ENCODE measurements around the gene SIGMAR1. TPM values are rescaled to one million over a fixed set of nuclear protein-coding genes. Genes with fewer than 3 reads are reported as not detected.

The SIGMAR1 gene
- polyA plus RNA-seq, 10 donors = 35.5 to 60.7 (median 47.0) TPM

DNA sequence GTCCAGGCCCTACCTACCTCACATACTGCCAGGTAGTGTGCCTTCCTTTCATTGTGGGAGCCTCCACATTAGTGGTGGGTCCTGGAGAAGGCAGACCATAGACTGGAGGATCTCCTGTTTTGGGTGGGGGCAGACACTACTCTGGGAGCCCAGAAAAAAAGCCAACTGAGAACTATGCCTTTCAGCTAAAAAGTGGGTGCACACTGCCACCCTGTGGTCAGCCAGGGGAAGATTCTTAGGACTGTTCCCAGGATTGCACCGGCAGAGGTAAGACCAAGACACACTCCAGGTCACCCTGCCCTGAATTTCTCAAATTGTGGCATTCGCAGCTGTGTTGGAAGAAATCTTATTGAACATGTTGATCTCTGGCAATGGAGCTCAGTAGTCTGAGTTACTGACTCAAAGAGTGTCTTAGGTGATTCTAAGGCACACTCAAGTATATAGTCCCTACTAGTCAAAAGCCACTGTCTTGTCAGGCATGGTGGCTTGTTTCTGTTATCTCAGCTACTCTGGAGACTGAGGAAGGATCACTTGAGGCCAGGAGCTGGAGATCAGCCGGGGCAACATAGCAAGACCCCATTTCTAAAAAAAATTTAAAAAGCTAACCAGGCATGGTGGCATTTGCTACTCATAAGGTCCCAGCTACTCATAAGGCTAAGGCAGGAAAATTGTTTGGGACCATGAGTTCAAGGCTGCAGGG, 3.6 kb downstream of the SIGMAR1 start:
- DNase-seq = peak in 2 of 3 donors; percentile 67 to 78

DNA sequence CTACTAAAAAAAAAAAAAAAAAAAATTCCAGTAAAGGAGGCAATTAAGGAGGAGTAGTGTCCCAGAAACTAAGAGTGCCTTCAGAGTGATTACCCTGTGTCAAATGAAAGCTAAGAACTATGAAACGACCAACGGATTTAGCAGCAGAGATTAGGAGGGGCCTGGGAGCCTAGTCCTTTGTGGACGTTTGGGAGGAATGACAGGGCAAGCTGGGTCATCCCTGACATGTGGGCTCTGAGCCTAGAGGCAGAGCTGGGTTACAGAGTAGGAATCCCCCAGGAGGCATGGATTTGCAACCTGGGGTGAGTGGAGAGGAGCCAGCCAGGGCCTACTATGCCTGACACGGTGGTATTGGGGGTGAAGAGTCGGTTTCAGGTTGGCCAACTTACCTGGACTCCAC, 4.4 kb downstream of the SIGMAR1 start:
- DNase-seq = no peak

DNA sequence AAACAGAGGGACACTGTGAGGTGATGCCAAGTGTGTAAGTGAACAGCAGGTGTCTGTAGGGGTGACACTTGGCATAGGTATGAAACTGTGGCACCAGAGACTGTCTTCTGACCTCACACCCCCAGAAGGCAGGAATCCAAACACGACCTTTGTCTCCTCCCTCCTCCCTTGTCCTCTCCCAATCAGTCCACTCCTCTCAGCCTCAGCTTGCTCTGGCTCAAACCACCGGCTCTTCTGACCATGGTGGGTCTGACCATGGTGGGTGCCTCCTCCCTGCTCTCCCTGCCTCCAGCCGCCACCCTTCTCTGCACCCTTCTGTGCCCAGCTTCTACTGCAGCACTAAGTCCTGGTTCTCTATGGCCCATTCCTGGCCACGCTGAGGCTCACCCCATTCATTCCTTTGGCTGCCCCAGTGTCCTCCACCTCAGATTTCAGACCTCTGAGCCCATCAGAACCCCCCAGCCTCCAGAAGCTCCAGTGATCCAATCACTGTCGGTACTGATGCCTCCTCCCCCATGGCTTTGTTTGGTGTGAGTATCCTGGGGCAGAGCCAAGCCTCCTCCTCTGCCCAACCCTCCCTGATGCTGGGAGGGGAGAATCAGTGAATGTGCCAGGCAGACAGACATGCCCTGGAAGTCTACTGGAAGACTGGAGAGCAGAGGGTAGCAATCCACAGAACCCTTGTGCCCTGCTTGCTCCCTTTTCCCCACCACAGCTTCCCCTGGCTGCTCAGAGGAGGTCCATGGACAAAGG, 7.0 kb downstream of the SIGMAR1 start:
- DNase-seq = no peak

DNA sequence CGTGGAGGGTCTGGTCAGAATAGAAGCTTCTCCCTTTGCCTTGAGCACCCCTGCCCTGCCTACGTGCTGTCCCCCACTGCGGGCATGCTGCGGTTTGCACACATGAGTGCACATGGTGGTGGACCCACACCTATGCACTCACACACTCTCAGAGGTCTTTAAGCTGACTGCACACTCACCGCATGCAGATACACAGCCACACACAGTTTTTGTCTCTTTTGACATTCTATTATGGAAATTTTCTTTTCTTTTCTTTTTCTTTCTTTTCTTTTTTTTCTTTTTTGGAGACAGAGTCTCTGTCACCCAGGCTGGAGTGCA, 8.1 kb downstream of the SIGMAR1 start:
- no peak for DNase-seq

DNA sequence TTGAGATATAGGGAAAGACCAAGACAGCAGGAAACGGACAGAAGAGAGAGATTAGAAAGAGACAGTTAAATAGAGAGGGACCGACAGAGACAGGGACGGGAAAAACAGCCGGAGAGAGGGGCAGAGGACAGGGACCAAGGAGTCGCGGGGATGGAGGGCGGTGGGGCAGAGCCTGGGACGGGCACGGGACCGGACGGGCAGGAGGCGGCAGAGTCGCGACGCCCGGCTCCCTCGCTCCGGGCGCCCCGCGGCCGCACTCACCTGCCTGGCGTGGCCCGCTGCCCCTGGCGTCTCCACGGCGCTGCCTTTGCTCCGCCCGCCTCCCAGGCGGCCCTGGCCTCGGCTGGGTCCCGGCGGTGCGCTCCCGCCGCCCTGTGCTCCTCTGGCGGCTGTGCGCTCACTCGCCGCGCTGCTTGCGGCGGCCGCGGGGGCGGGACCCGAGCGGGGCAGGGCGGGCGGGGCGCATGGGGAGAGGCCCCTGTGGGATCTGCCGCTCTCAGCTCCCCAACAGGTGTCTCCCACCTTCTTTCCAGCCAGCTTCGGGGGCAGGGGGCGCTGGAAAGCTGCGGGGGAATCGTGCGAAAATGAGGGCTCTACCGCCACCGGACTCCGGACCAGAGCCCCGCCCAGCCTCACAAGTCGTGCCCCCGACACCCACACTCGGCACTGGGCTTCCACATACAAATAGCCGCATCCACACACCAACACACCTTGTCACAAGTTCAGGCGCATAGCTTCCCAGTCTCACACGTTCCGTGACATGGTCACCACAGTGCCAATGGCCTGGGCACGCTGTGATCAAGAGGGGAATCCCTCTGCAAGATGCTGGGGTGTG, 8.7 kb downstream of the SIGMAR1 start, which contains the start of gene ARID3C:
Gene ARID3C (minus strand): TSS at position 411 of the 835 bp plus-strand sequence. CDS start 1,052 bp downstream, outside the sequence.
- DNase-seq = no peak

DNA sequence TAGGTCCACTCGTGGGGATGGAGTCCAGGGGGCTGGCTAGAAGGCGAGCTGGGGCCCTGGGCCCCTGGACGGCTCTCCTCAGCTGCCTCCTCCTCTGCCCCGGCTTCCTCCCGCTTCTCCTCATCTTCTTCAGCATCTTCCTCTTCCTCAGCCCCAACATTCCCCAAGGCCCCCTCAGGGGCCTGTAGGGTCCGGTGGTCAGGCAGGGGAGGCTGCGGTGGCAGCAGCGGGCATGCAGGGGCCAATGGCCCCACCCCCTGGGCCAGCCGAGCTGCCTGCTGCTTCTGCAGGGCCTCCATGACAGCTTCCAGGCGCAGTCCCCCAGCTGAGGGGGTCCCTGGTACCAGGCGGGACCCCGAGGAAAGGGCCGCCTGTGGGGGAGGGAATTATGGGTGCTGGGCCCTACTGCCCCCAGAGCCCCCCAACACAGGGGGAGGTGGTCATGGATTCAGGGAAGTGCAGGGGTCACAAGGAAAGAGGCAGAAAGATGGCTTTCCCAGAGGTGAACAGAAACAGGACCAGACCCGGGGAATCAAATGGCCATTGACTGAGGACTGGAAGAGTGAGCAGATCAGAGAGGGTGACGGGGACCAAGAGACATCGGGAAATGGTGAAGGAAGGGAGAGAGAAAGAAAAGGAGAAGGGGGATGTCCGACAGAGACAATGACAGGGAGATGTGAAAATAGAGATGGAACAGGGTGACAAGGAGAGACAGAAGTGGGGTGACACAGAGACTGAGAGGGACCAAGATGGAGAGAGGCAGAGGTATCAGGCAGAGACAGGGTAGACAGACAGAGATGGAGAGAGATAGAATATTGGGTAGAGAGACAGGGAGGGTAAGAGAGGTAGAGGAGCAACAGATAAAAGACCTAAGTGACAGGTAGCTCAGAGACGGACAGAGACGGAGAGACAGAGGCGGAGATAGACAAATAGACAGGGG, 9.6 kb downstream of the SIGMAR1 start:
- no peak for DNase-seq

DNA sequence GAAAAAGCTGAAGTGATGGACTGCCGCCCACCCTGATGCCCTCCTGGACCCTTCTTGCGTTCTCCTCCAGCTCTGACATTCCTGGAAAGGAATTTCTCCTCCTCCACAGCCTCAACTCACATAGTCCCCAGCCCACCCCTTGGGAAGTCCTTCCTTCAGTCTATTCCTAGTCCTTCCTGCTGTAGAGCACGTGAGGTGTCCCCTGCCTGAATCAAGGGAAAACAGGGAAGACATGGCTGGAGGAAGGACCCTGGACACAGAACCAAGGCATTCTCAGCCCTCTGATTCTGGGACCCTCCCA, 12.5 kb downstream of the SIGMAR1 start:
- DNase-seq = no peak

DNA sequence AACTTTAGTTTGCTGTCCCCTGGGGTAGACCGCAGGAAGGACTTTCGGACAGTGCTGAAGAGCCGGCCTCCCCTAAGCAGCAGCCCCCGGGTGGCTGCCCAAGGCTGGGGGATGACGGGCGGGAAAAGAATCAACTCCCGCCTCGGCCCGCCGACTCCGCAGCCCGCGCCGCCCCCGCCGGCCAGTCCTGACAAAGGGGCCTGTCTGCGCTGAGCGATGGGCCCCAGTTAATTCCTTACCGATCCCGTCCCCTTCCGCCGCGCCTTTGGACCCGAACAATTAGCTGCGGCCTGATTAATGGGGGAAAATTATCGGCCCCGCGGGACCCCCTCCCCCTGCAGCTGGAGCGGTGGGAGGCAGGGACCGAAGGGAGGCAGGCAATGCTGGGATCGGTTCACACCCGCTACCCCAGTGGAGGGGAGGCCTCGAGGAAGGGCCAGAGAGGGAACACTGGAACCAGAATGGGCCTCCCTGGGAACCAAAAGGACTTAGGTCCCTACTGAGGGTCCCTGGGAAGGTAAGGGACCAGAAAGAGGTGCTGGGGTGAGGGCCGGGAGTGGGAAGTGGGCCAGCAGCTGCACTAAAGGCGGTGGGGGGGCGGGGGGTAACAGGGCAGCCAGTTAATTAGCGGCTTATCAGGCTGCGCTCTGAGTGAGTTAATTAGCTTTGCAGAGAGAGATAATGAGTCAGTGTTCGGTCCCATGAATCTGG, 13.0 kb downstream of the SIGMAR1 start:
- DNase-seq = no peak

DNA sequence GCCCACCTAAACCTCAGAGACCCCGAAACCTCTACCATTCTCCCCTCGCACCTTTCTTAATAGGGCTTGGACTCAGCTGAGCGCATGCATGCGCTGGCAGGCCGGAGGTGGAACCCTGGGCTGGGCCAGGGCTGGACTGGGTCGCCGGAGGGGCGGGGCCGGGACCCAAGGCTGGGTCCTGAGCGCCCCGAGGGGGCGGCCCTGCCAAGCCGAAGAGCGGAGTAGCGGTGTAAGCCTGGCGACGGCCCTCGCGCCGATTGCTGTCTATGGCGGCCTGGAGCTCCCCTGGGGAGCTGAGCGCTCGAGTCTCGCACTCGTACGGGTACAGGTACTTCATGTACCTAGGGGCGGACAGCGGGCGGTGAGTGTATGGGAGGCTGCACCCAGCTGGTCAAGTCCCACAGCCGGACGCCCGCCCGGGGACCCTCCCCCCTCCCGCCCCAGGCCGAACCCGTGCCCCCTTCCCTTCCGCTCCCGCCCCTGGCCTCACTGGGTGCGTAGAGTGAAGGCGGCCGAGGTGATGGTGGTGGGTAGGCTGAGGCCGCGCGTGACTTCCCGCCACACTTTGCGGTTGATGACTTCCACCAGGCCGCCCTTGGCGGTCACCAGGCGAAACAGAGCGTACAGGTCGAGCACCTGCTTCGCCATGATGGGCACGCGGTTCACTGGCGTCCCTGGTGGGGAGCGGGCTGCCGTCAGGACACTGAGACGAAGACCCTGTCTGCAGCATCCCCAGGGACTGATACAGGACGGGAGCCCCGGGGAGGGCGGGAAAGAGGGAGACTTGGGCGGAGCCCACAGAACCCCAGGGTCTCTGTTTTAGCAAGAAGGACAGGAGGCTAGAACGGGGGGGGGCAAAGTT, 14.0 kb downstream of the SIGMAR1 start:
- DNase-seq = no peak

DNA sequence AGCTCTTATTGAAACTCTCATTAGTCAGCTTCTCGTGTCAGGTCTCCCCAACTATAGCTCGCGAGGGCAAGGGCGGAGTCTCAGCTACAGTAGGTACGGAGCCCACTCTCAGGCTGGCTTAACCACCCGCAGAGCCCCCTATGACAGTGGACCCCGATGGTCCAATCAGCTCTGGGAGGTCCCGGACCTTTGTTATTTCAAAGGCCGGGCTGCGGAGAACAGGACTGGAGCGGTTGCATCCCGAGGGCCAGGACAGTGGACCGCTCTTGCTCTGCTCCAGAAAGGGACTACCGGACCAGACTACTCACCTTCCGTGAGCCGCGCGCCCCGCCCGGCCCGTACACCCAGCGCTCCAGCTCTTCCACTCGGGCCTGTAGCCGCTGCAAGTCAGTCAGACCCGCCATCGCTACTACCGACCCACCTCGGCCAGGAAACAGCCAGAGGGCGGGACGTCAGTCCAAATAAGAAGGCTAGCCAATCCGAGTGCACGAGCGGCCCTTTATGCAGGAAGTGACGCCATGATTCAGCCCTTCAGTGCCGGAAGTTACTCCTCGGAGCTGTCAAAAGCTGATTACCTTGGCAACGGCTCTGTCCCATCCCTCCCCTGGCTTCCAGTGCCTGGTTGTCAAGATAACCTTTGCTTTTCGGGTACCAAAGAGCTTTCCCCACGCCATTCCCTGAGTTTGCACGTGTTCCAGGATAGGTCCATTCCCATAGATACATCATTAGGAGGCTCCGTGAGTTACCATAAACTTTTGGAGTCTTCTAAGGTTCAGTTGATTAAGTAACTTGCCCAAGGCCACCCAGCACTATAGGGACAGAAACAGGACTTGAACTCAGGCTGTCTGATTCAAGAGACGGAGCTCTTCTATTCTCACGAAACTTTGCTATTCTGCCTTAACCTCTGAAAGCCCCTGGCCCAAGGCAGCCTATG, 17.3 kb downstream of the SIGMAR1 start, which contains the start of gene DCTN3:
Gene DCTN3 (minus strand): TSS at position 435 of the 934 bp plus-strand sequence. CDS start 31 bp downstream, at position 404.
- DNase-seq = peak; percentile 93 to 97 (median 94)

DNA sequence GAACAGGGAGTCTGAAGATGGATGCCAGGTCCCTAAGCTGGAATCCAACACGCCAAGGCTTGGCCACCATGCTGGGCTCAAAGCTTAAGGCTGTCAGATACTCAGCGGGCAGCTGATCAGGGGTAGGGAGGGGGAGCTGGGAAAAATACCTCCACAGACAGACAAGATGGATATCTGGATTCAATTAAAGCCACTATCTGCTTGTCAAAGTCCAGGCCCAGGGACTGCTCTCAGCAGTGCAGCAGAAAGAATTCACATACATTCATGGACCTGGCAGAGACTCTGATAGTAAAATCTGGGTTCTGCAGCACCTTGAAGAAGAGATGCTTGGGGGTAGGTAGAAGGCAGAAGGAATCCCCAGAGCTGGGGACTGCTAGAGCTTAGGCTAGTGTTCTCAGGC, 22.5 kb downstream of the SIGMAR1 start:
- DNase-seq = no peak

DNA sequence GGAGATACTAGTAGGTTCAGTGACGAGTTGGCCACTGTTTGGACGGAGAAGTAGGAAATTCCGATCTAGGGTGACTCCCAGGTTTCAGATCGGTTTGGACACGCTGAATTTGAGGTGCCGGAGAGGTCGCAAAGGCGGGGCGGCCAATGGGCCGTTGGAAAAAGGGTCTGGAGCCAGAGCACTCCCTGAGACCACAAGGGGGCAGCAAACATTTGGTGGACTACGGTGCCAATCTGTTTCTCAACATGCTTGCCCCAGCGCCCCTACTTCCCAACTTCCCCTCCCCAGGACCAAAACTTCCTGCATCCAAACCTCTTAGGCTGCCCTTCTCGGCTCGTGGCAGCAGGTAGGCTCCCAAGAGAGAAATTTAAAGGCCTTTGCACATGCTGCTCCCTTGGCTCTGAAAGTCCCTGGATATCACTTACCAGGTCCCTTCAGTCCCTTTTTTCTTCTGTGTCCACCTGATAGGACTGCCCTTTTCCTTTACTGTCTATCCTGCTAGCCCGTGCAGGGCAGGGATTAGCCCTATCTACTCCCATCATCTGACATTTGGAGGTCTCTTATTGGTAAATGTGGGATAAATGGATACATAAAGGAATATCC, 24.7 kb downstream of the SIGMAR1 start:
- DNase-seq = peak; percentile 74 to 91 (median 83)

DNA sequence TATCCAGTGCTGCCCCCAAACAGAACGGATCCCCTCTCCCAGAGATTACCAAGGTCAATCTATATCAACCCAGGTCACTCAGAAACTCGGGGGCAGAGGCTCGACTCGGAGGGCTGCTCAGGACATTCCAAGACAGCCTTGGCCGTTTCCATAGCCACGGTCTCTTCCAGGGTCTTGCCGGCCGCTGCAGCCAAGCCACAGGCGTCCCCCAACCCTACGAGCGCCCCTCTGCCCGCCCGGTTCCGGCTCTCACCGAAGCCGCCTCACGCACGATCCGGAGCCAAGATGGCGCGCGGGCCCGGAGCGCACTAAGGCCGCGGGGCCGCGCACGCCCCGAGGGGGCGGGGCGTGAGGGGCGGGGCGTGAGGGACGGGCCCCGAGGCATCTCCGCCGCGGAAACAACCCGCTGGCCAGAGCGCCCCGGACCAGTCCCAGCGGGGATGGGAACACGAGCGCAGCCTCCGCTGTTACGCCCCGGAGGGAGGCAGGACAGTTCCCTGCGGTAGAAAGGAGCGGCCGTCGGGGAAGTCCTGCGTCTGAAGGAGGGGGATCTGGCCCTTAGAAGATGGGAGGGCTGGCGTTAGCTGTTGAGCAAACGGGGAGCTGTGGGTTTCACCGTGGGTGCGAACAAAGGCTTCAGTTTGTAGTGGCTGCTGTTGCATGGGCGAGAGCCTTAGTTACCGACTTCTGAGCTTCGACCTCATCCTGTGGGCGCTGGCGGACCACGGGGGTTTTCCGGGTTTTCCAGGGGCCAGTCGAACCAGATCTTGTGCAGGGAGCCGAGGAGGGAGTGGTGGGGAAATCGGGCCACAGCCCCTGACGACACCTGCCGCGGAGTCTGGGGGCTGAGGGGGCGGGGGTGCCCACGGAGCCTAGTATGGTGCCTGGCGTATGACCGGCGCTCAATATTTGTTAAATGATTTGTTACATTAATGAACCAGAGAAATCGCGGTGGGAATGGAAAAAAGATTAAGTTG, 25.5 kb downstream of the SIGMAR1 start, which contains the start of gene RPP25L:
Gene RPP25L (minus strand): TSS at position 287 of the 977 bp plus-strand sequence. CDS start 801 bp downstream, outside the sequence.
- DNase-seq = peak; percentile 87 to 97 (median 94)

DNA sequence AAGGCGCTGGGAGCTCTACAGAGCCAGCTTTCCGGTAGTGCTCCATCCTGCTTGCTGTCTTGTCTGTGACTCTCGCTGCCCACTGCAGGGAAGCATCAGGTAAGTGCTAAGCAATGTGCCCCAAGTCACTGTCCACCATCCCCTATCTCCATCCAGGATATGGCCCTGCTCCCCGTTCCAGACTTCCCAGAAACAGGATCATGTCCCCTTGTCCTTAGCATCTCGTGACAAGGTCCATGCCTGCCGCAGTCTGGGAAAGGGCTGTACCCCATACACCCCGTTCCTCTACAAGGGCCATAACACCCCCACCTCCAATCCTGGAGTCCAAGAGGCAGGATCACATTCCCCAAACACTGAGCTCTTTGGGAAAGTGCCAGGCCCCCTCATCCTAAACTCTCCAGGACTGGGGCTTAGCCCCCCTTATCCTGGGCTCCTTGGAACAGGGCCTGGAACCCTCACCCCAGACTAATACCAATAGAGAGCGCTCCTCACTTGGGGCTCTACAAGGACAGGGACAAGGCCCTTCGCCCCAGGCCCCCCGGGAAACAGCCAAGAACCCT, 26.3 kb downstream of the SIGMAR1 start:
- DNase-seq = peak in 1 of 3 donors; percentile 23

DNA sequence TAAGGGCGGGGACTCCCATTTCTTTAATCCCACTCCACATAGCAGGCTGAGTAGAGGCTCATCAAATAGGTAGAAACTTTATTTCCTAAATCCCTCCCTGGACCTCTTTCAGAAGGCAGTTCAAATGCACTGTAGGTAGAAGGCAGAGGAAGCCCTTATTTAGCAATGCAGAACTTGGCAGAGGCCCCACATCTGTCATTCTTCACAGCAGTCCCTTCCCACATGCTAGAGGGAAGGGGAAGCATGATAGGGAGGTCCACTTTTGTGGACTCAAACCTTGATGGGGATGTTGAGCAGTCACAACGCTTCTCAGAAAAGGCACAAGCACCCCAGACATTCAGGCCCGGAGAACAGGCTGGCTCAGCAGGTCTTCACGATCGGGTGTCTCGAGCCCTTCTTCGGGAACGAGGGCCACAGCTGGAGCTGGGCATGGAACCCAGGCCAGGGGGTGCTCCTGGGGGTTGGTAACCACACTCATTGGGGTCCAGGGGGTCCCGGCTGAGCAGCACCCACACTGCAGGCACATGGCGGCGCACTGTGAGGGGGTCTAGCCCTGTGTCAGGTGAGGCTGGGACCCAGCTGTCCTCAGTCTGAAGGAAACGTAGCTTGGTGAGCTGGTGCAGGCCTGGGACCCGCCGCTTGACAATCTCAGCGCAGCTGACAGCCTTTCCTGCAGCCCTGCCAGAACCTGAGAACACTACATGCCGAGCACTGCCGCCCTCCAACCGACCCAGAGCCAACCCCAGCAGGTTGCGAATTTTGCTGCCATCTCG, 27.0 kb downstream of the SIGMAR1 start:
- DNase-seq = no peak
